Activated CD4-positive, CD25-positive, alpha-beta regulatory T cell treated with anti-CD3 and anti-CD28 coated beads, Interleukin-2, amount 50 U/mL, for 24 hours (primary cell): ENCODE results near the gene UBA7.

Experiments used
- ATAC-seq, 2 donors: fragments of 150-1000 bp; cut with Tn5 transposase; one replicate each; pipeline ENCODE4 v1.10.0; 2021; ENCODE audit warnings: mild to moderate bottlenecking in 1 of 2, moderate library complexity in 1 of 2

Gene UBA7

GRCh38 chr3:49805897-49806701 is 7.7 kb downstream of the UBA7 start:
- ATAC-seq = no peak

GRCh38 chr3:49805367-49805782 is 8.4 kb downstream of the UBA7 start:
- no peak for ATAC-seq

GRCh38 chr3:49804141-49805041 is 9.4 kb downstream of the UBA7 start:
- ATAC-seq = no peak

GRCh38 chr3:49803465-49804140 is 10.2 kb downstream of the UBA7 start:
- peak; percentile 9 to 19 for ATAC-seq

- ATAC-seq = peak; percentile 85 to 86
Observed at GRCh38 chr3:49802719-49803464, 10.9 kb downstream of the UBA7 start, which contains the start of gene INKA1. TSS of gene INKA1 (plus strand) at chr3:49803261. CDS start at chr3:49803393, 132 bp downstream.

- no peak for ATAC-seq
Observed at GRCh38 chr3:49801160-49801559, 12.6 kb downstream of the UBA7 start.

- ATAC-seq = no peak
Observed at GRCh38 chr3:49799761-49800160, 14.0 kb downstream of the UBA7 start, which contains the start of gene CDHR4. TSS of gene CDHR4 (minus strand) at chr3:49799873. CDS start at chr3:49799812, 61 bp downstream.

GRCh38 chr3:49799105-49799504 is 14.6 kb downstream of the UBA7 start:
- no peak for ATAC-seq

- no peak for ATAC-seq
Observed at GRCh38 chr3:49794926-49795905, 18.5 kb downstream of the UBA7 start.

GRCh38 chr3:49794431-49794830 is 19.3 kb downstream of the UBA7 start:
- no peak for ATAC-seq

- ATAC-seq = no peak
Observed at GRCh38 chr3:49793486-49794085, 20.2 kb downstream of the UBA7 start.

GRCh38 chr3:49792371-49793150 is 21.2 kb downstream of the UBA7 start:
- ATAC-seq = no peak

- ATAC-seq = no peak
Observed at GRCh38 chr3:49791571-49791970, 22.2 kb downstream of the UBA7 start.

- no peak for ATAC-seq
Observed at GRCh38 chr3:49790626-49791411, 22.9 kb downstream of the UBA7 start.

GRCh38 chr3:49788056-49788455 is 25.7 kb downstream of the UBA7 start:
- ATAC-seq = no peak

- no peak for ATAC-seq
Observed at GRCh38 chr3:49787536-49787935, 26.2 kb downstream of the UBA7 start.

- no peak for ATAC-seq
Observed at GRCh38 chr3:49787182-49787464, 26.6 kb downstream of the UBA7 start.

GRCh38 chr3:49786357-49787181 is 27.2 kb downstream of the UBA7 start, which contains the start of gene IP6K1:
TSS of gene IP6K1 (minus strand) at chr3:49786542. CDS start at chr3:49748040, 38,502 bp downstream.
- ATAC-seq = peak; percentile 100
